ENCODE results near the gene MGAT5.

Gene MGAT5

DNA sequence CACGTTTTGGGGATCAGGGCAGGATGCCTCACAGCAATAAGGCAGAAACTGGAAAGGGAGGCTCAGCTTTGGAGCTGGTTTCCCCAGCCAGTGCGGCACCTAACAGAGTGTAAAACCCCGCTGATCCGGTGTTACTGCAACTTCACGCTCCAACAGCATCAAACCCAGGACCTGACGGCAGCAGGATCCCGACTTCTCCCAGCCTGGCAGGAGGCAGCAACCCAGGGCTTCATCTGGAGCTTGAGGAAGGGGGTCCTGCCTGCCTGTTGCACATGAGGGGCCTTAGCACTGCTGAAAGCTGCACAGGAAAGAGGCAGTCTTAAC is 209.8 kb downstream of the MGAT5 start:
- no peak overlapping the region for H3K9ac ChIP-seq
- no peak overlapping the region for H3K4me3 ChIP-seq (IDR thresholded peaks at IDR 0.05; ENCODE audit: insufficient read depth, low read depth, low read length)
- no peaks in the 10 kb centered on the region for H3K79me2 ChIP-seq (ENCODE audit: insufficient read depth, low read depth)
- no peaks in the 10 kb centered on the region for H3K4me1 ChIP-seq (ENCODE audit: low read depth, poor library complexity, severe bottlenecking)
- H3K4me2 ChIP-seq, result no peak overlapping the region
- H3K27me3 ChIP-seq (ENCODE audit: insufficient read depth, low read depth), result no peaks in the 10 kb centered on the region
- TF ChIP-seq CTCF (conservative IDR thresholded peaks at IDR 0.05; ENCODE audit: low read depth, low read length), result no peak
- H4K20me1 ChIP-seq (ENCODE audit: insufficient read depth), result no peaks in the 10 kb centered on the region
- H2AFZ ChIP-seq (ENCODE audit: low read depth), result no peak overlapping the region
- H3K27ac ChIP-seq, result no peak overlapping the region
- H3K36me3 ChIP-seq (ENCODE audit: insufficient read depth), result no peaks in the 10 kb centered on the region

GRCh38 chr2:134465228-134466105 is 211.6 kb downstream of the MGAT5 start:
- Histone ChIP-seq H2AFZ (ENCODE audit: low read depth) (no peak overlapping the region), H3K79me2 (ENCODE audit: insufficient read depth, low read depth) (no peaks in the 10 kb centered on the region), H3K27ac (no peak overlapping the region), H3K4me2 (no peak overlapping the region), H3K36me3 (ENCODE audit: insufficient read depth) (no peaks in the 10 kb centered on the region), H4K20me1 (ENCODE audit: insufficient read depth) (no peaks in the 10 kb centered on the region), H3K4me3 (IDR thresholded peaks at IDR 0.05; ENCODE audit: insufficient read depth, low read depth, low read length) (no peak overlapping the region), H3K27me3 (ENCODE audit: insufficient read depth, low read depth) (no peaks in the 10 kb centered on the region), H3K4me1 (ENCODE audit: low read depth, poor library complexity, severe bottlenecking) (no peaks in the 10 kb centered on the region), H3K9ac (no peak overlapping the region)
- no peak for TF ChIP-seq CTCF (conservative IDR thresholded peaks at IDR 0.05; ENCODE audit: low read depth, low read length)

DNA sequence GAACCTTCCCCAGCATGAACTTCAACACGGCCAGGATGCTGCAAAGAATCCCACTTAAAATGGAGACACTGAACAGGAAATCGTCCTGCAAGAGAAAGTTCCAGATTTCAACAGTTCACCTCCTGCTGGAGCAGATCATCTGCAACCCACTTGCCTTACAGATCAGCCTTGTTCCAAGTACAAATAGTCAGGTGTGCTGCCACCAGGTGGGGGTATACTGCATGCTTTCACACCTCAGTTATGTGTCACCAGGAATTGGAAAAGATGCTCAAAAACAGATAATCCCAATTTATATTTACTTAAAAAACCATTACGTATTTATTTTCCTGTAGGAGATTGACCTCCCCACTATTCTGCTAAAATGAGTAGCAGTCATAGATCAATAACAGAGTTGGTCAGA is 212.3 kb downstream of the MGAT5 start:
- 0 out of 2 replicates have a peak, but pooled peaks have one; percentile 16 for TF ChIP-seq CTCF (conservative IDR thresholded peaks at IDR 0.05; ENCODE audit: low read depth, low read length)
- H3K36me3 ChIP-seq (ENCODE audit: insufficient read depth), result no peaks in the 10 kb centered on the region
- no peaks in the 10 kb centered on the region for H4K20me1 ChIP-seq (ENCODE audit: insufficient read depth)
- no peak overlapping the region for H3K4me3 ChIP-seq (IDR thresholded peaks at IDR 0.05; ENCODE audit: insufficient read depth, low read depth, low read length)
- no peak overlapping the region for H3K4me2 ChIP-seq
- H3K27ac ChIP-seq, result no peak overlapping the region
- no peak overlapping the region for H2AFZ ChIP-seq (ENCODE audit: low read depth)
- H3K27me3 ChIP-seq (ENCODE audit: insufficient read depth, low read depth), result no peaks in the 10 kb centered on the region
- H3K79me2 ChIP-seq (ENCODE audit: insufficient read depth, low read depth), result no peaks in the 10 kb centered on the region
- H3K4me1 ChIP-seq (ENCODE audit: low read depth, poor library complexity, severe bottlenecking), result no peaks in the 10 kb centered on the region
- no peak overlapping the region for H3K9ac ChIP-seq

DNA sequence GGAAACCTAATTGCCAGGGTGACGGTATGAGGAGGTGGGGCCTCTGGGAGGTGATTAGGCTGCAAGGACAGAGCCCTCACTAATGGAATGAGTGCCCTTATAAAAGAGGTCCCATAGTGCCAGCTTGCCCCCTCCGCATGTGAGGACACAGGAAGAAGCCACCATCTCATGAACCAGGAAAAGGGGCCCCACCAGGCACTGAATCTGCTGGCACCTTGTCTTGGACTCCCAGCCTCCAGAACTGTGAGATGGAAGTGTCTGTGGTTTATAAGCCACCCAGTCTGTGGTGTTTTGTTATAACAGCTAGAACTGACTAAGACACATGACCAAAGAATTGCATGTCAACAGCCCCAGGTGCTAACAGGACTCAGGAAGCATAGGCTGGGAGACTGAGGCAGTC is 214.3 kb downstream of the MGAT5 start:
- Histone ChIP-seq H3K27ac (no peak overlapping the region), H3K36me3 (ENCODE audit: insufficient read depth) (no peaks in the 10 kb centered on the region)
- no peak for TF ChIP-seq CTCF (conservative IDR thresholded peaks at IDR 0.05; ENCODE audit: low read depth, low read length)

More for the DNA sequence above, 214.3 kb downstream of the MGAT5 start:
- Histone ChIP-seq H3K4me1 (ENCODE audit: low read depth, poor library complexity, severe bottlenecking) (no peaks in the 10 kb centered on the region), H3K4me3 (IDR thresholded peaks at IDR 0.05; ENCODE audit: insufficient read depth, low read depth, low read length) (no peak overlapping the region), H3K4me2 (no peak overlapping the region), H2AFZ (ENCODE audit: low read depth) (no peak overlapping the region), H3K9ac (no peak overlapping the region), H3K79me2 (ENCODE audit: insufficient read depth, low read depth) (no peaks in the 10 kb centered on the region), H3K27me3 (ENCODE audit: insufficient read depth, low read depth) (no peaks in the 10 kb centered on the region), H4K20me1 (ENCODE audit: insufficient read depth) (no peaks in the 10 kb centered on the region)
